GM12878 (cell line): ENCODE results near the gene SATB2.

Experiments
- CBFB ChIP-seq: IDR thresholded peaks from 2 replicates; pipeline ENCODE4 v1.6.1; 2016; ENCODE audit warnings: antibody characterized with exemption, low read depth
- EP300 ChIP-seq, 2 experiments: fragments of 150-350 bp in 1 of 2; IDR thresholded peaks; 2 replicates each; pipeline ENCODE4 v1.6.1; 2011 to 2012; ENCODE audit warnings: low read depth in 2 of 2, low read length in 2 of 2, borderline replicate concordance in 1 of 2, improper control_type of control experiment in 1 of 2, inconsistent platforms in 1 of 2; ENCODE audit not compliant: control insufficient read depth in 1 of 2
- GABPA ChIP-seq: IDR thresholded peaks from 2 replicates; pipeline ENCODE4 v1.6.1; 2014; ENCODE audit warnings: antibody characterized with exemption, low read depth, mild to moderate bottlenecking, inconsistent platforms
- JUND ChIP-seq: IDR thresholded peaks from 2 replicates; pipeline ENCODE4 v1.6.1; 2012; ENCODE audit warnings: low read depth, mild to moderate bottlenecking, low read length, improper control_type of control experiment, moderate library complexity
- NRF1 ChIP-seq: conservative IDR thresholded peaks from 2 replicates; pipeline ENCODE4 v1.6.1; 2011; ENCODE audit warnings: mild to moderate bottlenecking, low read depth, low read length, improper control_type of control experiment
- POLR2A ChIP-seq: IDR thresholded peaks from 2 replicates; pipeline ENCODE4 v1.6.1; 2011; ENCODE audit warnings: low read depth, mild to moderate bottlenecking, low read length
- ZZZ3 ChIP-seq: IDR thresholded peaks from 2 replicates; pipeline ENCODE4 v1.6.1; 2011; ENCODE audit warnings: low read depth; ENCODE audit not compliant: control insufficient read depth, insufficient read length
- TF ChIP-seq, protein P1 (sequence below), 3 experiments: IDR thresholded peaks in 2 of 3; conservative IDR thresholded peaks in 1 of 3; 2 replicates each; pipeline ENCODE4 v1.5.1; 2011; ENCODE audit warnings: low read depth in 3 of 3, low read length in 3 of 3, mild to moderate bottlenecking in 3 of 3, control low read depth in 2 of 3, moderate library complexity in 2 of 3, inconsistent platforms in 1 of 3, mixed read lengths in 1 of 3; ENCODE audit not compliant: control insufficient read depth in 2 of 3, insufficient read depth in 1 of 3; ENCODE audit errors: extremely low read depth in 1 of 3

GRCh38 chr2:199441759-199442158, 16.0 kb downstream of the SATB2 start:
- TF ChIP-seq EP300 (IDR thresholded peaks at IDR 0.05; ENCODE audit: borderline replicate concordance in 1 of 2, control insufficient read depth in 1 of 2, low read depth in 2 of 2, low read length in 2 of 2) (no peak), NRF1 (no peak), GABPA (no peak), JUND (no peak), POLR2A (no peak), CBFB (no peak), ZZZ3 (no peak)
- TF ChIP-seq, protein P1, sequence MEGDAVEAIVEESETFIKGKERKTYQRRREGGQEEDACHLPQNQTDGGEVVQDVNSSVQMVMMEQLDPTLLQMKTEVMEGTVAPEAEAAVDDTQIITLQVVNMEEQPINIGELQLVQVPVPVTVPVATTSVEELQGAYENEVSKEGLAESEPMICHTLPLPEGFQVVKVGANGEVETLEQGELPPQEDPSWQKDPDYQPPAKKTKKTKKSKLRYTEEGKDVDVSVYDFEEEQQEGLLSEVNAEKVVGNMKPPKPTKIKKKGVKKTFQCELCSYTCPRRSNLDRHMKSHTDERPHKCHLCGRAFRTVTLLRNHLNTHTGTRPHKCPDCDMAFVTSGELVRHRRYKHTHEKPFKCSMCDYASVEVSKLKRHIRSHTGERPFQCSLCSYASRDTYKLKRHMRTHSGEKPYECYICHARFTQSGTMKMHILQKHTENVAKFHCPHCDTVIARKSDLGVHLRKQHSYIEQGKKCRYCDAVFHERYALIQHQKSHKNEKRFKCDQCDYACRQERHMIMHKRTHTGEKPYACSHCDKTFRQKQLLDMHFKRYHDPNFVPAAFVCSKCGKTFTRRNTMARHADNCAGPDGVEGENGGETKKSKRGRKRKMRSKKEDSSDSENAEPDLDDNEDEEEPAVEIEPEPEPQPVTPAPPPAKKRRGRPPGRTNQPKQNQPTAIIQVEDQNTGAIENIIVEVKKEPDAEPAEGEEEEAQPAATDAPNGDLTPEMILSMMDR (IDR thresholded peaks at IDR 0.05 in 2 of 3, conservative IDR thresholded peaks at IDR 0.05 in 1 of 3; ENCODE audit: control insufficient read depth in 2 of 3, extremely low read depth in 1 of 3, insufficient read depth in 1 of 3, low read depth in 3 of 3, low read length in 3 of 3), result no peak
